Mesodermal cell (in vitro differentiated cells): ENCODE results near the gene SCFD2.

Experiments
- H3K27ac ChIP-seq: 2 replicates; pipeline ENCODE4 v1.7.0; 2013; ENCODE audit warnings: mild to moderate bottlenecking, low read depth, low read length, moderate library complexity; ENCODE audit not compliant: severe bottlenecking
- H3K36me3 ChIP-seq: 2 replicates; pipeline ENCODE4 v1.7.1; 2013; ENCODE audit warnings: mild to moderate bottlenecking, low read length, moderate library complexity; ENCODE audit not compliant: control insufficient read depth, insufficient read depth
- H3K4me1 ChIP-seq: one replicate; pipeline ENCODE4 v1.7.1; 2013; ENCODE audit warnings: mild to moderate bottlenecking, low read length; ENCODE audit not compliant: insufficient read depth, control insufficient read depth, poor library complexity, severe bottlenecking
- H3K4me3 ChIP-seq: 2 replicates; pipeline ENCODE4 v1.7.0; 2013; ENCODE audit warnings: low read length, control low read depth, mild to moderate bottlenecking; ENCODE audit not compliant: insufficient read depth, poor library complexity, severe bottlenecking; ENCODE audit errors: extremely low read depth
- H3K9me3 ChIP-seq: 2 replicates; pipeline ENCODE4 v1.7.1; 2013; ENCODE audit warnings: mild to moderate bottlenecking, low read length, moderate library complexity; ENCODE audit not compliant: control insufficient read depth
- WGBS, 2 experiments: methylation state at CpG; one replicate each; pipeline ENCODE4 v1.1.5; 2013; ENCODE audit warnings: missing lambda C conversion rate in 2 of 2; ENCODE audit not compliant: insufficient coverage in 2 of 2; 5-methylcytosine and 5-hydroxymethylcytosine counted together

The SCFD2 gene

DNA sequence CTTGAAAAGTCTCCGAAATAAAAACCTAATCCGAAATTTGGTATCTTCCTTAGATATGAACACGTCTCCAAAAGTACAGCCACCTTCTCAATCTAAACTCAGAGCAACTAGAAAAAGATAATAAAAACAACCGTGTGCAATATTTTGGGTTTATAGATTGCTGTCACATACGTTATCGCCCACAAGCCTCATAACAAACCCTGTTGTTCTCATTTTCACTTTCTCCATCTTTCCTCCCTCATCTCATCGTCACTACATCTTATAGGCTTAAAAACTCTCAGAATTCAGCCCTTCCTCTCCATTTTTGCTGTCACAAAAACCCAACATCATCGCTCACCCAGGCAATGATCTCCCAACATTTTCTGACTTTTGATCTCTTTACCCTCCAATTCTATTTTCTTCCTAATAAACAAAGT lies 448 bp upstream of the SCFD2 start:
- no peaks in the 10 kb centered on the region for H3K9me3 ChIP-seq
- H3K4me1 ChIP-seq, result no peaks in the 10 kb centered on the region
- H3K4me3 ChIP-seq, result peak overlapping the region; percentile 89
- WGBS, 2 experiments, result 54 to 61% methylated on average over 4 to 6 of the region's 8 CpGs
- no peaks in the 10 kb centered on the region for H3K36me3 ChIP-seq
- no peak overlapping the region for H3K27ac ChIP-seq

DNA sequence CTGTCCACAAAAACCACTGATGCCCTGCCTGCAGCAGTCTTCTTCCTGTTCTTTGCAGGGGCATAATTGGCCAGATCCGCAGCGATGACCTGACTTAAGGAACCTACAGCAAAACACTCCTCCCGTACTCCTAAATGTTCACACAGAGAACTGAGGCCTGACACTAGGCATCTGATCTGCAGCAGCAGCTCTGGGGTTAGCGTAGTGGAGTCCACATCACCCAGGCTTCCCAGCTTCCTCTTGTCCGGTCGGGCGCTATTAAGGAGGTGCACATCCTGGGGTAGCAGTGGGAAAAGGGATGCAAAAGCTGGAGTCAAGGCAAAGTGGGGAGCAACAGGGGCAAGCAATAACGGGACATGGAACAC lies 758 bp downstream of the SCFD2 start:
- 0 to 4% methylated on average over 3 to 8 of the region's 8 CpGs for WGBS, 2 experiments

DNA sequence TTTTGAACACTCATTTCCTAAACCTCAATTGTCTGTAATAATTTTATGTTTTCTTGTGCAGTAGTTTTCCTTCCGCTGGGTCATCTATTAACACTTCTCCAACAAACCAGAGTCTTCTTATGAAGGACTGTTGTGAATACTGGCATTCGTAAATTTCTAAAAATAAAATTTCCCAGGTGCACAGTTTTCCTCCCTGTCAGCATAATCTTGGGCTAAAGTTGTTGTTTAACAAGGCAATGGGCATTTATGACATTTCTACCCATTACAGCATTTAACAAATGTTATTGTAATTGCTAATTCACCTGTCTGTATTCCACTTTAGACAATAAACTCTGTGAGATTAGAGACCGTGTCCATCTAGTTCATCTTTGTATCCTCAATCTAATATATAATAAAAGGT lies 1.2 kb downstream of the SCFD2 start:
- no CpG with 5 or more reads among the region's 3 CpGs for whole genome bisulfite sequencing, 2 experiments
- Histone ChIP-seq H3K4me1 (no peaks in the 10 kb centered on the region), H3K27ac (no peak overlapping the region), H3K36me3 (no peaks in the 10 kb centered on the region), H3K9me3 (no peaks in the 10 kb centered on the region), H3K4me3 (peak overlapping the region; percentile 89)

More for the DNA sequence above, 758 bp downstream of the SCFD2 start:
- Histone ChIP-seq H3K4me1 (no peaks in the 10 kb centered on the region), H3K36me3 (no peaks in the 10 kb centered on the region), H3K4me3 (peak overlapping the region; percentile 89), H3K9me3 (no peaks in the 10 kb centered on the region), H3K27ac (no peak overlapping the region)

DNA sequence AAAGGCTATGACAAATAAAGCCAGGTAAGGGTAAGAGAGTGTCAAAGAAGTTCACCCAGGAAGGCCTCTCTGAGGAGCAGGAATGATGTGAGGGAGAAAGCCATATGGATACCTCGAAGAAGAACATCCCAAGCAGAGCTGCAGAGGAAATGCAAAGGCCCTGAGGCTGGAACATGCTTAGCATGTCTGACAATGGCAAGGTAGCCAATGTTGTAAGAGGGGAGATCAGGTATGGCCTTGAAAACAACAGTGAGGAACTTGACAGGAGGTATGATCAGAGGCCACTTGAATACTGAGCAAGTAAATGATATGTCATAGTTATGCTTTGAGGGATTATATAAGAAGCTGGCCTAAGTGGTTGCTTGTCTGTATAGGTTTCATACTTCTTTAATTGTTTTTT lies 3.8 kb downstream of the SCFD2 start:
- H3K9me3 ChIP-seq, result no peaks in the 10 kb centered on the region
- H3K4me1 ChIP-seq, result no peaks in the 10 kb centered on the region
- no peak overlapping the region for H3K4me3 ChIP-seq
- no peak overlapping the region for H3K27ac ChIP-seq
- no peaks in the 10 kb centered on the region for H3K36me3 ChIP-seq
- 83 to 89% methylated on average over 1 of the region's 1 CpG for WGBS, 2 experiments

DNA sequence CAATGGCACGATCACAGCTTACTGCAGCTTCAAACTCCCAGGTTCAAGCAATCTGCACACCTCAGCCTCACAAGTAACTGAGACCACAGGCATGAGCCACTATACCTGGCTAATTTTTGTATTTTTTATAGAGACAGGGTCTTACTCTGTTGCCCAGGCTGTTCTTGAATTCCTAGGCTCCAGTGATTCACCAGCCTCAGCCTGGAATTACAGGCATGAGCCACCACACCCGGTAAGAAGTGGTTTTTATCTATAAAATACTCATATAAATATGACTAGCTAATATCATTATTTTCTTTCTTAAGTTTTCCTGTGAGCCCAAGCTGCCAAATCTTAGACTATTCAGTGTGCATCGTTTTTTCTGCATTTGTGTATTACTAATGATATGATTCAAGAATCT lies 4.4 kb downstream of the SCFD2 start:
- H3K36me3 ChIP-seq, result no peaks in the 10 kb centered on the region
- H3K9me3 ChIP-seq, result no peaks in the 10 kb centered on the region
- H3K4me3 ChIP-seq, result no peak overlapping the region
- H3K27ac ChIP-seq, result no peak overlapping the region
- WGBS, 2 experiments, result 71 to 100% methylated on average over 1 of the region's 3 CpGs
- H3K4me1 ChIP-seq, result no peaks in the 10 kb centered on the region

DNA sequence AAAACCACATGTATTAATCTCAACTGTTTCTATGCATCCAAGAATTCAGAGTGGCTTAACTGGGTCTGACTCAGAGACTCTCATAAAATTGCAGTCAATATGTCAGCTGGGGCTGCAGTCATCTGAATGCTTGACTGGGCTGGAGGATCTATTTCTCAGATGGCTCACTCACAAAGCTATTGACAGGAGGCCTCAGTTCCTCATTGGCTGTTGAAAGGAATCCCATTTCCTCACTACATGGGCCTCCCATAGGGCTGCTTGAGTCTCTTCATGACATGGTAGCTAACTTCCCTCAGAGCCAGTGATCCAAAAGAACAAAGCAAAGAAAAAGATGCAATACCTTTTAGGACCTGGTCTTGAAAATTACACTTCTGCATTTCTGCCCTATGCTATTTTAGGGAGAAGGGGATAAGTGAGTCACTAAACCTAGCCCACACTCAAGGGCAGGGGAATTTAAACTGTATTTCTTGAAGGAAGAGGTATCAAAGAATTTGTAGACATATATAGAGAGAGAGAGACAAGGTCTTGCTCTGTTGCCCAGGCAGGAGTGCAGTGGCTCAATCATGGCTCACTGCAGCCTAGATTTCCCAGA lies 9.8 kb downstream of the SCFD2 start:
- no peaks in the 10 kb centered on the region for H3K9me3 ChIP-seq
- no peak overlapping the region for H3K27ac ChIP-seq
- no peaks in the 10 kb centered on the region for H3K4me1 ChIP-seq
- H3K4me3 ChIP-seq, result no peak overlapping the region
- no peaks in the 10 kb centered on the region for H3K36me3 ChIP-seq

DNA sequence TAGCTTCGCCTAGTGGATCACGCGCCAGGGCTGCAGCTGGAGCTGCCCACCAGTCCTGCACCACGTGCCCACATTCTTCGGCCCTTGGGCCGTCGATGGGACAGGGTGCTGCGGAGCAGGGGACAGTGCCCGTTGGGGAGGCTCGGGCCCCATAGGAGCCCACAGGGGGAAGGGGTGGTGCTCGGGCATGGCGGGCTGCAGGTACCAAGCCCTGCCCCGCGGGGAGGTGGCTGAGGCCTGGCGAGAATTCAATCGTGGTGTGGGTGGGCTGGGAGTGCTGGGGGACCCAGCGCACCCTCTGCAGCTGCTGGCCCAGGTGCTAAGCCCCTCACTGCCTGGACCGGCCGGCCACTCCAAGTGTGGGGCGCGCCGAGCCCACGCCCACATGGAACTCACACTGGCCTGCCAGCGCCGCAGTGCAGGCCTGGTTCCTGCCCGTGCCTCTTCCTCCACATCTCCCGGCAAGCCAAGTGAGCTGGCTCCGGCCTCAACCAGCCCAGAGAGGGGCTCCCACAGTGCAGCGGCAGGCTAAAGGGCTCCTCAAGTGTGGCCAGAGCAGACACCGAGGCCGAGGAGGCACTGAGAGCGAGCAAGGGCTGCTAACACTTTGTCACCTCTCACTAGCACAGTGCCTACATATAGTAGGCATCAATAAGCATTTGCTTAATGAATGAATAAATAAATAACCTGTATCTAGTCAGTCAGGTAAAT lies 11.7 kb downstream of the SCFD2 start:
- WGBS, 2 experiments, result 92 to 93% methylated on average over 17 to 20 of the region's 32 CpGs
- Histone ChIP-seq H3K4me3 (no peak overlapping the region), H3K27ac (no peak overlapping the region)

DNA sequence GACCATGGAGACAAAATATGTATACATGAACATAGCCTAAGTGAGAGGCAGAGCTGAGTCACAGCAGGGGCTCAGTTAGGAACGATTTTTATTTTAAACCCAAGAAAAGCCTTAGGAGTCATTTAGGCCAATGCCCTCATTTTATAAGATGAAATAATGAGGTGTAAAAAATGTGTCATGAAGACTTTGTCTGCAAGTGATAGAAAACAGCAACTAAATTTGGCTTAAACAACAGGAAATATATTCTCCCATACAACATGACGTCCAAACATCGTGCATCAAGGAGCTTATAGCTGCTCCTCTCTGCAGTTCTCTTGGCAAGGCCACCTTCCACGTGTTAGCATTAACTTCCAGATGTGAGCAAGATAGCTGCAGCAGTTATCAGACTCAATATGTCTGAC lies 16.8 kb downstream of the SCFD2 start:
- Histone ChIP-seq H3K27ac (no peak overlapping the region), H3K9me3 (no peaks in the 10 kb centered on the region), H3K4me3 (no peak overlapping the region), H3K4me1 (peaks cover 6% of the 10 kb centered on the region), H3K36me3 (no peaks in the 10 kb centered on the region)
- 92 to 95% methylated on average over 3 of the region's 4 CpGs for WGBS, 2 experiments

More for the DNA sequence above, 11.7 kb downstream of the SCFD2 start:
- Histone ChIP-seq H3K36me3 (no peaks in the 10 kb centered on the region), H3K9me3 (no peaks in the 10 kb centered on the region), H3K4me1 (no peaks in the 10 kb centered on the region)

DNA sequence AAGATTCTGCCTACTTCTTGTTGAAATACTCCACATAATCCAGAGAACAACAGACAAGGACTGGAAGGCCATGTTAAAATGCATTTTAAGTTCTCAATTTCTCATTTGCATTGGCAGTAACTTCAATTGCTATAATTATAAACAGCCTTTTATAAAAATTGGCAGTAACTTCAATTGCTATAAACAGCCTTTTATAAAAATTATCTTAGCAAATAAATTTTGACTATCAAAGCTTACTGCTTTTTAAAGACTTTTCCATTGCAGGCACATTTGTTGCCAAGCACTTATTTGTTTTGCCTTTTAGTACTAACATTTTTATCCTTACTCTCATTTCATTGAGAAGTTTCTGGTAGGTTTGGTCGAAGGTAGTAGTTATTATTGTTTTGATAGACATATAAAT lies 17.8 kb downstream of the SCFD2 start:
- Histone ChIP-seq H3K4me3 (no peak overlapping the region), H3K4me1 (peaks cover 6% of the 10 kb centered on the region), H3K27ac (no peak overlapping the region), H3K9me3 (no peaks in the 10 kb centered on the region), H3K36me3 (no peaks in the 10 kb centered on the region)
- no CpG with 5 or more reads among the region's 1 CpG for WGBS, 2 experiments

DNA sequence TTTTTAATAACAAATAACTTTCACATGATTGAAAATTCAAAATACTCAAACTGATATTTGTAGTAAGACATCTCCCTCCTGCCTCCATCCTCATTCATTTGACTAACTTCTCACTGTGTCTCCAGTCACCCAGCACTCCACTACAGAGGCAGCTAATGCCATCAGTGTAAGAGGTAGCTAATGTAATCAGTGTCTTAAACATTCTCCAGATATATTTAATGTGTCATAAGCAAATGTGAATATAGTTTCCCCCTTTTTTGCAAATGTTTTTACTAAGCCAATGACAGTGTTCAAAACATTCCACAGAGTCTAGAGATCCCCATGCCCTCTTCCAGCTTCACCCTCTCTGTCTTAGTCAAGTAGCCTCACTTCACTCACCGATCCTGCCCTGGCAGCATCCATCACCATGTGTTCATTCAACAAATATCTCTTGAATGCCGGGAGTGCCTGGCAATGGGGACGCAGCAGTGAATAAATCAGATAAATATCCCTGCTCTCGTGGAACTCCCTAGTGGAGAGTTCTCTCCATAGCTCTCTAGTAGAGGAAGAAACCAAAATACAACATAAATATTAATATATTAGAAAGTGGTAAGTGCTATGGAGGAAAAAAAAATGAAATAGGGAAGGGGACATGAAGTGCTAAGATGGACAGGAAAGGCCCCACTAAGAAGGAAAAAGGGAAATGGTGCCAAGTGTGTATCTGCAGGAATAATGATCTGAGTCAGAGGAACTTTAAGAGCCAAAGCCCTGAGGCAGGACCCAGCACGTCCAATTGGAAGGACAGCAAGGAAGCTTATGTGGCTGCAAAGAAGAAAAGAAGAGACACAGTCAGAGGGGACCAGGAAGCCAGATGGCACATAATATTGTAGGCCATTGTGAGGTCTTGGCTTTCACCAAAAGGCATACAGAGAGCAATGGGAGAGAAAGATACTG lies 18.7 kb downstream of the SCFD2 start:
- Histone ChIP-seq H3K4me1 (peaks cover 6% of the 10 kb centered on the region), H3K4me3 (no peak overlapping the region), H3K9me3 (no peaks in the 10 kb centered on the region), H3K36me3 (no peaks in the 10 kb centered on the region), H3K27ac (no peak overlapping the region)
- 88 to 100% methylated on average over 2 to 4 of the region's 5 CpGs for WGBS, 2 experiments
